ENCODE results near the gene WASHC2A.
"Not testable (repeated sequence)": the region's sequence is repeated elsewhere in the genome, so short reads cannot be mapped to it uniquely, and the experiment has no call there.

- TF ChIP-seq, protein P1, sequence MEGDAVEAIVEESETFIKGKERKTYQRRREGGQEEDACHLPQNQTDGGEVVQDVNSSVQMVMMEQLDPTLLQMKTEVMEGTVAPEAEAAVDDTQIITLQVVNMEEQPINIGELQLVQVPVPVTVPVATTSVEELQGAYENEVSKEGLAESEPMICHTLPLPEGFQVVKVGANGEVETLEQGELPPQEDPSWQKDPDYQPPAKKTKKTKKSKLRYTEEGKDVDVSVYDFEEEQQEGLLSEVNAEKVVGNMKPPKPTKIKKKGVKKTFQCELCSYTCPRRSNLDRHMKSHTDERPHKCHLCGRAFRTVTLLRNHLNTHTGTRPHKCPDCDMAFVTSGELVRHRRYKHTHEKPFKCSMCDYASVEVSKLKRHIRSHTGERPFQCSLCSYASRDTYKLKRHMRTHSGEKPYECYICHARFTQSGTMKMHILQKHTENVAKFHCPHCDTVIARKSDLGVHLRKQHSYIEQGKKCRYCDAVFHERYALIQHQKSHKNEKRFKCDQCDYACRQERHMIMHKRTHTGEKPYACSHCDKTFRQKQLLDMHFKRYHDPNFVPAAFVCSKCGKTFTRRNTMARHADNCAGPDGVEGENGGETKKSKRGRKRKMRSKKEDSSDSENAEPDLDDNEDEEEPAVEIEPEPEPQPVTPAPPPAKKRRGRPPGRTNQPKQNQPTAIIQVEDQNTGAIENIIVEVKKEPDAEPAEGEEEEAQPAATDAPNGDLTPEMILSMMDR (IDR thresholded peaks at IDR 0.05) = not testable (repeated sequence)
- TF ChIP-seq POLR2A, POLR2AphosphoS5 (IDR thresholded peaks at IDR 0.05): not testable (repeated sequence)
Observed at GRCh38 chr10:50101139-50101582, 33.4 kb downstream of the WASHC2A start.

Measured in breast epithelium (tissue), 3 donors.